ENCODE measurements around the gene LAMA3.

LAMA3 gene

GRCh38 chr18:23927821-23928746 is 238.8 kb downstream of the LAMA3 start:
- no peaks in the 10 kb centered on the region for H3K4me1 ChIP-seq (ENCODE audit: control insufficient read depth in 2 of 2, insufficient read depth in 1 of 2, low read depth in 1 of 2, low read length in 2 of 2)
- no peaks in the 10 kb centered on the region for H3K36me3 ChIP-seq (replicated peaks in 1 of 2; ENCODE audit: control insufficient read depth in 2 of 2, insufficient read depth in 2 of 2, low read length in 2 of 2)
- H3K14ac ChIP-seq (ENCODE audit: low read length), result no peak overlapping the region
- H3K4ac ChIP-seq (ENCODE audit: low read length), result no peak overlapping the region
- H3K9me3 ChIP-seq (replicated peaks in 1 of 2; ENCODE audit: control insufficient read depth in 2 of 2, insufficient read depth in 1 of 2, low read depth in 1 of 2, low read length in 2 of 2), result no peaks in the 10 kb centered on the region
- no peak overlapping the region for H2AFZ ChIP-seq (ENCODE audit: low read length)
- WGBS, 2 donors (ENCODE audit: extremely low coverage in 2 of 2, insufficient read length in 2 of 2, insufficient replicate concordance in 1 of 2), result no CpG with 5 or more reads among the region's 13 CpGs
- H3K4me3 ChIP-seq (ENCODE audit: low read length in 2 of 2), result no peak overlapping the region
- H3K9ac ChIP-seq (ENCODE audit: low read depth, low read length, poor library complexity), result no peak overlapping the region
- H4K8ac ChIP-seq (ENCODE audit: low read depth, low read length), result no peak overlapping the region
- H3K18ac ChIP-seq (ENCODE audit: low read length), result no peak overlapping the region
- no peak overlapping the region for H2BK5ac ChIP-seq (ENCODE audit: low read length)
- H4K91ac ChIP-seq (ENCODE audit: low read depth, low read length, poor library complexity), result no peak overlapping the region
- H2BK120ac ChIP-seq (ENCODE audit: low read depth, low read length), result no peak overlapping the region
- H3K4me2 ChIP-seq (ENCODE audit: insufficient read depth, low read length, poor library complexity, severe bottlenecking), result no peak overlapping the region
- DNase-seq (ENCODE audit: low spot score), result no peak
- H3K27me3 ChIP-seq (ENCODE audit: control insufficient read depth in 3 of 3, insufficient read depth in 3 of 3, low read depth in 1 of 3, low read length in 3 of 3), result peaks cover 0 to 9% (median 0%) of the 10 kb centered on the region in 3 experiments
- no peak overlapping the region for H2BK12ac ChIP-seq (ENCODE audit: low read length)
- no peak overlapping the region for H2AK5ac ChIP-seq (ENCODE audit: low read depth, low read length)
- H3K79me1 ChIP-seq (ENCODE audit: low read depth, low read length), result no peaks in the 10 kb centered on the region
- H3K27ac ChIP-seq (replicated peaks; ENCODE audit: low read length), result no peak overlapping the region
- H2BK15ac ChIP-seq (ENCODE audit: low read length), result no peak overlapping the region
- no peak overlapping the region for H3K23ac ChIP-seq (ENCODE audit: low read depth, low read length, poor library complexity)

- H3K23ac ChIP-seq (ENCODE audit: low read depth, low read length, poor library complexity), result no peak overlapping the region
- H2BK120ac ChIP-seq (ENCODE audit: low read depth, low read length), result no peak overlapping the region
- H3K4me1 ChIP-seq (ENCODE audit: control insufficient read depth in 2 of 2, insufficient read depth in 1 of 2, low read depth in 1 of 2, low read length in 2 of 2), result no peaks in the 10 kb centered on the region
- H2BK15ac ChIP-seq (ENCODE audit: low read length), result no peak overlapping the region
- no peak overlapping the region for H2AFZ ChIP-seq (ENCODE audit: low read length)
- no peak overlapping the region for H3K14ac ChIP-seq (ENCODE audit: low read length)
- H3K9ac ChIP-seq (ENCODE audit: low read depth, low read length, poor library complexity), result no peak overlapping the region
- no peaks in the 10 kb centered on the region for H3K36me3 ChIP-seq (replicated peaks in 1 of 2; ENCODE audit: control insufficient read depth in 2 of 2, insufficient read depth in 2 of 2, low read length in 2 of 2)
- H3K27me3 ChIP-seq (ENCODE audit: control insufficient read depth in 3 of 3, insufficient read depth in 3 of 3, low read depth in 1 of 3, low read length in 3 of 3), result peaks cover 0 to 9% (median 0%) of the 10 kb centered on the region in 3 experiments
- no peaks in the 10 kb centered on the region for H3K79me1 ChIP-seq (ENCODE audit: low read depth, low read length)
- H2AK5ac ChIP-seq (ENCODE audit: low read depth, low read length), result no peak overlapping the region
- H2BK12ac ChIP-seq (ENCODE audit: low read length), result no peak overlapping the region
- no peak overlapping the region for H3K4me3 ChIP-seq (ENCODE audit: low read length in 2 of 2)
- no peak overlapping the region for H3K4ac ChIP-seq (ENCODE audit: low read length)
- no peak overlapping the region for H4K91ac ChIP-seq (ENCODE audit: low read depth, low read length, poor library complexity)
- WGBS, 2 donors (ENCODE audit: extremely low coverage in 2 of 2, insufficient read length in 2 of 2, insufficient replicate concordance in 1 of 2), result no CpG with 5 or more reads among the region's 5 CpGs
- H3K9me3 ChIP-seq (replicated peaks in 1 of 2; ENCODE audit: control insufficient read depth in 2 of 2, insufficient read depth in 1 of 2, low read depth in 1 of 2, low read length in 2 of 2), result no peaks in the 10 kb centered on the region
- DNase-seq (ENCODE audit: low spot score), result no peak
- H3K4me2 ChIP-seq (ENCODE audit: insufficient read depth, low read length, poor library complexity, severe bottlenecking), result no peak overlapping the region
- no peak overlapping the region for H4K8ac ChIP-seq (ENCODE audit: low read depth, low read length)
- H3K27ac ChIP-seq (replicated peaks; ENCODE audit: low read length), result no peak overlapping the region
- no peak overlapping the region for H3K18ac ChIP-seq (ENCODE audit: low read length)
- no peak overlapping the region for H2BK5ac ChIP-seq (ENCODE audit: low read length)
Observed at GRCh38 chr18:23929362-23929930, 240.2 kb downstream of the LAMA3 start.

GRCh38 chr18:23930002-23930401 is 240.7 kb downstream of the LAMA3 start:
- H3K14ac ChIP-seq (ENCODE audit: low read length), result no peak overlapping the region
- H3K27ac ChIP-seq (replicated peaks; ENCODE audit: low read length), result no peak overlapping the region
- no peak overlapping the region for H3K4ac ChIP-seq (ENCODE audit: low read length)
- H2BK5ac ChIP-seq (ENCODE audit: low read length), result no peak overlapping the region
- H2BK120ac ChIP-seq (ENCODE audit: low read depth, low read length), result no peak overlapping the region
- no peaks in the 10 kb centered on the region for H3K4me1 ChIP-seq (ENCODE audit: control insufficient read depth in 2 of 2, insufficient read depth in 1 of 2, low read depth in 1 of 2, low read length in 2 of 2)
- no peak overlapping the region for H2AFZ ChIP-seq (ENCODE audit: low read length)
- H3K36me3 ChIP-seq (replicated peaks in 1 of 2; ENCODE audit: control insufficient read depth in 2 of 2, insufficient read depth in 2 of 2, low read length in 2 of 2), result no peaks in the 10 kb centered on the region
- no peak overlapping the region for H4K91ac ChIP-seq (ENCODE audit: low read depth, low read length, poor library complexity)
- no peaks in the 10 kb centered on the region for H3K9me3 ChIP-seq (replicated peaks in 1 of 2; ENCODE audit: control insufficient read depth in 2 of 2, insufficient read depth in 1 of 2, low read depth in 1 of 2, low read length in 2 of 2)
- H3K79me1 ChIP-seq (ENCODE audit: low read depth, low read length), result no peaks in the 10 kb centered on the region
- H3K18ac ChIP-seq (ENCODE audit: low read length), result no peak overlapping the region
- H3K27me3 ChIP-seq (ENCODE audit: control insufficient read depth in 3 of 3, insufficient read depth in 3 of 3, low read depth in 1 of 3, low read length in 3 of 3), result peaks cover 0 to 9% (median 0%) of the 10 kb centered on the region in 3 experiments
- H2AK5ac ChIP-seq (ENCODE audit: low read depth, low read length), result no peak overlapping the region
- no peak overlapping the region for H2BK15ac ChIP-seq (ENCODE audit: low read length)
- H3K4me2 ChIP-seq (ENCODE audit: insufficient read depth, low read length, poor library complexity, severe bottlenecking), result no peak overlapping the region
- H4K8ac ChIP-seq (ENCODE audit: low read depth, low read length), result no peak overlapping the region
- no peak overlapping the region for H3K4me3 ChIP-seq (ENCODE audit: low read length in 2 of 2)
- DNase-seq (ENCODE audit: low spot score), result no peak
- H3K23ac ChIP-seq (ENCODE audit: low read depth, low read length, poor library complexity), result no peak overlapping the region
- no peak overlapping the region for H2BK12ac ChIP-seq (ENCODE audit: low read length)
- WGBS, 2 donors (ENCODE audit: extremely low coverage in 2 of 2, insufficient read length in 2 of 2, insufficient replicate concordance in 1 of 2), result no CpG with 5 or more reads among the region's 1 CpG
- no peak overlapping the region for H3K9ac ChIP-seq (ENCODE audit: low read depth, low read length, poor library complexity)

- Histone ChIP-seq H2AK5ac (ENCODE audit: low read depth, low read length) (no peak overlapping the region), H3K9me3 (replicated peaks in 1 of 2; ENCODE audit: control insufficient read depth in 2 of 2, insufficient read depth in 1 of 2, low read depth in 1 of 2, low read length in 2 of 2) (no peaks in the 10 kb centered on the region), H3K4me2 (ENCODE audit: insufficient read depth, low read length, poor library complexity, severe bottlenecking) (no peak overlapping the region), H3K9ac (ENCODE audit: low read depth, low read length, poor library complexity) (no peak overlapping the region), H3K4ac (ENCODE audit: low read length) (no peak overlapping the region), H3K4me3 (ENCODE audit: low read length in 2 of 2) (no peak overlapping the region), H2BK5ac (ENCODE audit: low read length) (no peak overlapping the region), H2BK15ac (ENCODE audit: low read length) (no peak overlapping the region), H3K14ac (ENCODE audit: low read length) (no peak overlapping the region), H2AFZ (ENCODE audit: low read length) (no peak overlapping the region), H4K91ac (ENCODE audit: low read depth, low read length, poor library complexity) (no peak overlapping the region), H2BK120ac (ENCODE audit: low read depth, low read length) (no peak overlapping the region), H3K23ac (ENCODE audit: low read depth, low read length, poor library complexity) (no peak overlapping the region), H4K8ac (ENCODE audit: low read depth, low read length) (no peak overlapping the region), H3K79me1 (ENCODE audit: low read depth, low read length) (no peaks in the 10 kb centered on the region), H3K36me3 (replicated peaks in 1 of 2; ENCODE audit: control insufficient read depth in 2 of 2, insufficient read depth in 2 of 2, low read length in 2 of 2) (no peaks in the 10 kb centered on the region), H3K18ac (ENCODE audit: low read length) (no peak overlapping the region), H2BK12ac (ENCODE audit: low read length) (no peak overlapping the region), H3K27me3 (ENCODE audit: control insufficient read depth in 3 of 3, insufficient read depth in 3 of 3, low read depth in 1 of 3, low read length in 3 of 3) (peaks cover 0 to 7% (median 0%) of the 10 kb centered on the region in 3 experiments), H3K4me1 (ENCODE audit: control insufficient read depth in 2 of 2, insufficient read depth in 1 of 2, low read depth in 1 of 2, low read length in 2 of 2) (no peaks in the 10 kb centered on the region), H3K27ac (replicated peaks; ENCODE audit: low read length) (no peak overlapping the region)
- no CpG with 5 or more reads among the region's 8 CpGs for WGBS, 2 donors (ENCODE audit: extremely low coverage in 2 of 2, insufficient read length in 2 of 2, insufficient replicate concordance in 1 of 2)
- no peak for DNase-seq (ENCODE audit: low spot score)
Observed at GRCh38 chr18:23932385-23933067, 243.3 kb downstream of the LAMA3 start.

All from neuronal stem cell (in vitro differentiated cells).